GM10266 (cell line): ENCODE results near the gene AMACR.
"Not testable (repeated sequence)": the region's sequence is repeated elsewhere in the genome, so short reads cannot be mapped to it uniquely, and the experiment has no call there.

ENCODE experiments used
- DNase-seq: peaks from one replicate; pipeline ENCODE4 v3.0.0; 2012; ENCODE audit errors: extremely low spot score
- TF ChIP-seq, protein P1 (sequence below): IDR thresholded peaks from 2 replicates; pipeline ENCODE4 v1.5.1; 2012; ENCODE audit warnings: mild to moderate bottlenecking, low read depth; ENCODE audit not compliant: control insufficient read depth, insufficient read depth; ENCODE audit errors: missing control alignments

Gene AMACR

DNA sequence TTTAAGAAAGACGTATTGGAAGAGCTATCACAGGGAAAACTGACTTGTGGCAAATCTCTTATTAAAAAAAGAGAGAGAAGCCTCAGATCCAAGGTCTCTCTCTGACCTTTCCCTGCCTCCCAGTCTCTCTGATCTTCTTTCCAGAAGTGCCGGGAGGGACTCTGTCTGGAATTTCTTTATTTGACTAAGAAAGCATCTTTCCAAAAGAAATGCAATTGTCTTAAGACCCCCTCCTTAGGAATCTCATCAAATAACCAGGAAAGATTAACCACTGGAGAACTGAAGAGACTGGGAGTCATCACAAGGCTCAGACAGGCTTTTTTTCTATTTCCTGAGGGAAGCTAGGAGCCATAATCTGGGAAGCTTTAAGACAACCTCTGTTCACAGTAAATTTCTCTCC lies 30.5 kb upstream of the AMACR start:
- TF ChIP-seq, protein P1, sequence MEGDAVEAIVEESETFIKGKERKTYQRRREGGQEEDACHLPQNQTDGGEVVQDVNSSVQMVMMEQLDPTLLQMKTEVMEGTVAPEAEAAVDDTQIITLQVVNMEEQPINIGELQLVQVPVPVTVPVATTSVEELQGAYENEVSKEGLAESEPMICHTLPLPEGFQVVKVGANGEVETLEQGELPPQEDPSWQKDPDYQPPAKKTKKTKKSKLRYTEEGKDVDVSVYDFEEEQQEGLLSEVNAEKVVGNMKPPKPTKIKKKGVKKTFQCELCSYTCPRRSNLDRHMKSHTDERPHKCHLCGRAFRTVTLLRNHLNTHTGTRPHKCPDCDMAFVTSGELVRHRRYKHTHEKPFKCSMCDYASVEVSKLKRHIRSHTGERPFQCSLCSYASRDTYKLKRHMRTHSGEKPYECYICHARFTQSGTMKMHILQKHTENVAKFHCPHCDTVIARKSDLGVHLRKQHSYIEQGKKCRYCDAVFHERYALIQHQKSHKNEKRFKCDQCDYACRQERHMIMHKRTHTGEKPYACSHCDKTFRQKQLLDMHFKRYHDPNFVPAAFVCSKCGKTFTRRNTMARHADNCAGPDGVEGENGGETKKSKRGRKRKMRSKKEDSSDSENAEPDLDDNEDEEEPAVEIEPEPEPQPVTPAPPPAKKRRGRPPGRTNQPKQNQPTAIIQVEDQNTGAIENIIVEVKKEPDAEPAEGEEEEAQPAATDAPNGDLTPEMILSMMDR, result no peak
- DNase-seq, result no peak

DNA sequence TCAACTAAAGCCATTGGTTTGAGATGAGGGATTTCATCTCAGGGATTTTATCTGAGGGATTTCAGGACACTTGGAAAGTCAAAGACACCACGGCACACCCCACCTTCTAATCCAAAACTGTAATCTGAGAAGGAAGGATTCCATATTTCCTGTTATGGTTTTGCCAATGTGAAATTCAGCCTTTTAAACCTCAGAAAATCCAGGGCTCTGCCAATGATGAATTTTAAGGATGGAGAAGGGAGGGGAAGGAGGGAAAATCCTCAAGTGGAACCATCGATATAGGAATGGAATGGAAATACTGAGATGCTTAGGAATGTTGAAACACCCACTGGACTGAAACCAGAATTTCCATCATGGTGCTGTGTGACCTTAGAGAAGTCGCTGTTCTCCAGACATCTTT lies 29.9 kb upstream of the AMACR start:
- no peak for DNase-seq

DNA sequence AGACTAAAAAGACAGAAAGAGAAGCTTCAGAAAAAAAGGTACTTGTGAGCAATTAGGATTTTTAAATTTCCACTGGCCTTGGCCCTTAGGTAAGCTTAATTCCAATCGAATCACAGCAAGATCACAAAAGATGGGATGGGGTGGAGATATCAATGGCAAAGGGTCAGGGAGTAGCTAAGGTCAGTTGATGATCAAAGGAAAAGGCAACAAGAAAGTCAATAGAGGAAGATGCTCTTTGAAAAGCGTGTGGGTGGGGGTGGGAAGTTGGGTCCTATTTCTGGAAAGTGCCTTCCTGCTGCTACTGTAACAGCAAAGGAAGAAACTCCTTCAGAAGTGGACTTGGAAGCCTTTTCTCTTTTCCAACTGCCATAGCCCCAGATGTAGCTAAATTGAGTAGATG lies 27.9 kb upstream of the AMACR start:
- no peak for DNase-seq
- TF ChIP-seq, protein P1, result no peak

More for the DNA sequence above, 29.9 kb upstream of the AMACR start:
- TF ChIP-seq, protein P1, result no peak

DNA sequence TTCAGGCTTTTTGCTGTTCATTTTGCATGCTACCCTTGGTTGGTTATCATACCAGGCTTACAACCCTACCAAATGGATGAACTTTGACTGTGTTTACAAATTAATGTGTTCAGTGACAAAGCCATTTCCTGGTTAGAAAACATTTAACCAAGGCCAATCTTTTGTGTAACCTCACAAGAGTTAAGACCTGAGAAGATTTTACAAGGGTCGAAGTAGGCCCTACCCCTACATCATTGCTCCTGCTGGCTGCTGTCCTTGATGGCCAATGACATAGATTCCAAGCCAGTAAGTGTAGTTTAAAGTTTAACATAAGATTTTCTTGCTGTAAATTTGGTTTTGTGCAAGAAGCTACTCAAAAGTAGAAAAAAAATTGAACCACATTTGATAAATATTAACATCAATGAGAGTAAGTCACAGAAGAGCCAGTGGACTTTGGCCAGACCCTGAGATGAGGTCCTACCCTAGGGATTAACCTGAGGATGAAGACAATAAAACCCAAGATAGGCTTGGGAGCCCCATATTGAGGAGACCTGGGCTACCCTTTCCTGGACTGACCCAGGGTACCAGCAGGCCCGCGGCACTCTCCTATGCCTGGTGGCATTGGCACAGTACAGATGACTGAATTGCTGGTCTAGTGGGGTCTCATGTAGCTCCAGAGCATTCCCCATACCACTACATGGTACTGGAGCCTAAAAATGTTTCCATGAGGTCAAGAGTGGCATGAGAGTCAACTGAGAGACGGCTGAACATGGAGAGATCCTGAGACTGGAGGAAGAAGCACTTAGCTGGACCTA lies 26.9 kb upstream of the AMACR start:
- DNase-seq, result no peak
- TF ChIP-seq, protein P1, result no peak

DNA sequence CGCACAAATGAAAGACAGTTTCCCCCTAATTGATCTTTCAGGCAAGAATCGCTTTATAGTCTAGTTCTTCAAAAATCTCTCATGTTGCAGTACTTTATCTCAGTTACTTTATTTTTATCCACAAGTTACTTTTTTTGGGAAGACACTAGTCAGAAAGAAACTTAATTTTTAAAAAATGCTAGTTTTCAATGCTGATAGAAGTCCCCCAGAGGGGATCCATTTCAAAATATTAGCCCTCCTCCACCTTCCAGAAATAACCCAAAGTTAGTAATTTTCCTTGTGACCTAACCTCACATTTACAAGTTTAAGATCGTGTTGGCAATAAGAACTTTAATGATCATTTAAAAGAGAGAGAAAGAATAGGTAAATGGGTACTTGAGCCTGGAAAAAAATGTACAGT lies 24.1 kb upstream of the AMACR start:
- no peak for DNase-seq
- TF ChIP-seq, protein P1, result no peak

DNA sequence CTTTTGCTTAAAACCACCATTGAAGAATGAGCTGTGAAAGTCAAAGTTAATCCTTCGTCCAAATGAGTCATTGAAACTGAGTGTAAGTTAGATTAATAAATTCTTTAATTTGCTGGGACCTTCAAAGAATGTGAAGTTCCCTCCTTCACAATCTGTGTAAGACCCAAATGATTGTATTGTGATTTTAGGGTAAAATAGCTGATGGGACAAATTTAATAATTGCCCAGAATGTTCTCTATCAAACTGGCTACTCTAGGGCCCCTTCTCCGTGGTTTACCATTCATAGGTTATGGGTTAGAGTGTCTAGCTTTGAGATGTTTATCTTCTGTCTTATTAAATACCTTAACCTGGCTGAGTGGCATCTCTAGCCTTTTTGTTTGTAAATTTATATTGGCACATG lies 23.3 kb upstream of the AMACR start:
- DNase-seq, result no peak
- TF ChIP-seq, protein P1, result no peak

DNA sequence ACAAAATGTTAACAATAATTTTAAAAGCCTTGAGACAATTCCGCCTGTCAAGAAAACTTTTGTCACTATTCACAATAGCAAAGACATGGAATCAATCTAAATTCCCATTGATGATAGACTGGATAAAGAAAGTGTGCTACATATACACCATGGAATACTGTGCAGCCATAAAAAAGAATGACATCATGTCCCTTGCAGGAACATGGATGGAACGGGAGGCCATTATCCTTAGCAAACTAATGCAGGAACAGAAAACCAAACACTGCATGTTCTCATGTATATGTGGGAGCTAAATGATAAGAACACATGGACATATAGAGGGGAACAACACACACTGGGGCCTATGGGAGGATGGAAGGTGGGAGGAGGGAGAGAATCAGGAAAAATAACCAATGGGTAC lies 22.7 kb upstream of the AMACR start:
- not testable (repeated sequence) for DNase-seq

DNA sequence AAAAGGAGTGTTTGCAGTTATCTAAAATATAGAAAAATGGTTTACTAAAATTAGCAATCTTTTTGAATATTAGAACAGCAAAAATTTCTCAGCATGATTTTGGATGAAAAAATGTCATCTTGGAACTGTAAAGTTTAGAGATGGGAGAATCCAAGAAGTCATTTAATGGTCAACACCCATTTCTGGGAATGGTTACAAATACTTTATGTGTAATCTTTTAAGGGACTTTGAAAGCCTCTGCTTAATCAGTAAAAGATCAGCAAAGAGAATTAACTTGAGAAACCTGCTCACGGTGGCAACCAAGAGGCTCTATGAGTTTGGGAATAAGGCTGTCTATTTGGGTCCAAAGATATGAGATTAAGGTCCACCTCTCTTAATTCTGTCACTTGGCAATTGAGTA lies 22.2 kb upstream of the AMACR start:
- no peak for DNase-seq

More for the DNA sequence above, 22.2 kb upstream of the AMACR start:
- TF ChIP-seq, protein P1, result no peak
